HFF-Myc (cell line): ENCODE data around the gene MCM6.
"Not testable (repeated sequence)": the region's sequence is repeated elsewhere in the genome, so short reads cannot be mapped to it uniquely, and the experiment has no call there.

Source experiments
- DNase-seq: peaks from one replicate; pipeline ENCODE4 v3.0.0-alpha.2; 2011; ENCODE audit warnings: low read depth; ENCODE audit errors: extremely low read depth
- H3K4me3 ChIP-seq: replicated peaks from 2 replicates; pipeline ENCODE4 v1.5.1; 2011; ENCODE audit warnings: low read depth, mild to moderate bottlenecking, control low read depth, low read length
- TF ChIP-seq, protein P1 (sequence below): IDR thresholded peaks from 2 replicates; pipeline ENCODE4 v1.5.1; 2012; ENCODE audit warnings: mild to moderate bottlenecking, low read depth, low read length, control low read depth; ENCODE audit errors: missing control alignments

Gene MCM6

DNA sequence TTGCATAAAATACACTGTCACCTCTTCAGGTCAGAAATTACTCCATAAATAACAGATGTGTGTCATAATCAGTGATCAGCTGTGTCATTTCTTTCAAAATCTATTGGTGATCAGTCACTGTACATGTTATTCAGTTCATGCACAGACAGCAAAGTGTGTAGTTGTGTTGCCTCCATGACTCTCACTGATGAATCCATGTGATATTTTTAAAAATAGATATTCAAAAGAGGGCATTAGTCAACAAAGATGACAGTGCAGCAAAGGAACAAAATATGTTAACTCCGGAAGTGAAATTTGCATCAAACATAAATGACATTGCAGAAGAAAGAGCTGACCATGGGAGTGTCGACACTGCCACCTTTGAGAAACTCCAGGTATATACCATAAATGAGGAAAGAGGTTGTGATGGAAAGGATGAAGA is 17.1 kb upstream of the MCM6 start:
- TF ChIP-seq, protein P1, sequence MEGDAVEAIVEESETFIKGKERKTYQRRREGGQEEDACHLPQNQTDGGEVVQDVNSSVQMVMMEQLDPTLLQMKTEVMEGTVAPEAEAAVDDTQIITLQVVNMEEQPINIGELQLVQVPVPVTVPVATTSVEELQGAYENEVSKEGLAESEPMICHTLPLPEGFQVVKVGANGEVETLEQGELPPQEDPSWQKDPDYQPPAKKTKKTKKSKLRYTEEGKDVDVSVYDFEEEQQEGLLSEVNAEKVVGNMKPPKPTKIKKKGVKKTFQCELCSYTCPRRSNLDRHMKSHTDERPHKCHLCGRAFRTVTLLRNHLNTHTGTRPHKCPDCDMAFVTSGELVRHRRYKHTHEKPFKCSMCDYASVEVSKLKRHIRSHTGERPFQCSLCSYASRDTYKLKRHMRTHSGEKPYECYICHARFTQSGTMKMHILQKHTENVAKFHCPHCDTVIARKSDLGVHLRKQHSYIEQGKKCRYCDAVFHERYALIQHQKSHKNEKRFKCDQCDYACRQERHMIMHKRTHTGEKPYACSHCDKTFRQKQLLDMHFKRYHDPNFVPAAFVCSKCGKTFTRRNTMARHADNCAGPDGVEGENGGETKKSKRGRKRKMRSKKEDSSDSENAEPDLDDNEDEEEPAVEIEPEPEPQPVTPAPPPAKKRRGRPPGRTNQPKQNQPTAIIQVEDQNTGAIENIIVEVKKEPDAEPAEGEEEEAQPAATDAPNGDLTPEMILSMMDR = no peak
- DNase-seq = no peak

GRCh38 chr2:135890835-135891234 is 14.6 kb upstream of the MCM6 start:
- no peak for DNase-seq
- no peak overlapping the region for H3K4me3 ChIP-seq
- TF ChIP-seq, protein P1 = no peak

More for the DNA sequence above, 17.1 kb upstream of the MCM6 start:
- H3K4me3 ChIP-seq = no peak overlapping the region

GRCh38 chr2:135890149-135890548 is 13.9 kb upstream of the MCM6 start:
- no peak overlapping the region for H3K4me3 ChIP-seq
- TF ChIP-seq, protein P1 = no peak
- no peak for DNase-seq

- not testable (repeated sequence) for H3K4me3 ChIP-seq, DNase-seq
These were observed 12.3 kb upstream of the MCM6 start for GRCh38 chr2:135888587-135888986.

DNA sequence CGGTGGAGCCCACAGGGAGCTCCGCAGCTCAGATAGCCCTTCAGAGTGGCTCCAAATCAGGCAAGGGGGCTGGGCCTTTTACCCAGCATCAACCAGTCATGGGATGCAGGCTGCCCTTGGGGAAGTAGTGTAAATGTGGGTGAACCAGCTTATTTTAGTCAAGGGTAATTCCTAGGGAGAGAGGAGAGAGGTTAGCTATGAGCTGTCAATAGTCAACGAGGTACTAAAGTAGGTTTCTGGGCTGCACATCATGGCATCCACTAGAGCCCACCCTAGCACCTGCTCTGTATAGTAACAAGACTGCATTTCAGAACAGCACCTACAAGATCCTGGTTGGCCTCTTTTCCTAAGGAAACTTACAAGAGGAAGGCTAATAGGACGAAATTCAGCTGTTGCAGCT is 9.5 kb upstream of the MCM6 start:
- TF ChIP-seq, protein P1 = no peak
- H3K4me3 ChIP-seq = no peak overlapping the region

DNA sequence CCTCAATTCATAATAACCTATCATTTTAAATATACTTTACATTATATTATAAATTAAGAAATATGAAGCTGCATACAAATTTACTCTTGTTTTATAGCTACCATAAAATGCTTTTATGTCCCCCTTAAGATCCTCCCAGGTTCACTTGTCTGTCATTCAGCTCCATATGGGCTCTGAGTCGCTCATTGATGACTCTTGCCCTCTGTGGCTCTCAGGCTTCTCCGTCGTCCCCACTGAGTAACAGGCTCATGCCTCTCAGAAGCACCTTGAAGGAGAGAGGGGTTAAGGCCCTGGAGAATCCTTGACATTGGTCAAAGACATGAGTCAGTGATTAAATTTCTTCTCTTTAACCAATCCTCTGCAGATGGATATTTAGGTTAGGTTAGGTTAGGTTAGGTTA is 6.2 kb upstream of the MCM6 start:
- TF ChIP-seq, protein P1 = no peak
- DNase-seq = no peak
- no peak overlapping the region for H3K4me3 ChIP-seq

More for the DNA sequence above, 9.5 kb upstream of the MCM6 start:
- DNase-seq = no peak

GRCh38 chr2:135876770-135877169 is 527 bp upstream of the MCM6 start:
- peak overlapping the region; percentile 82 for H3K4me3 ChIP-seq

DNA sequence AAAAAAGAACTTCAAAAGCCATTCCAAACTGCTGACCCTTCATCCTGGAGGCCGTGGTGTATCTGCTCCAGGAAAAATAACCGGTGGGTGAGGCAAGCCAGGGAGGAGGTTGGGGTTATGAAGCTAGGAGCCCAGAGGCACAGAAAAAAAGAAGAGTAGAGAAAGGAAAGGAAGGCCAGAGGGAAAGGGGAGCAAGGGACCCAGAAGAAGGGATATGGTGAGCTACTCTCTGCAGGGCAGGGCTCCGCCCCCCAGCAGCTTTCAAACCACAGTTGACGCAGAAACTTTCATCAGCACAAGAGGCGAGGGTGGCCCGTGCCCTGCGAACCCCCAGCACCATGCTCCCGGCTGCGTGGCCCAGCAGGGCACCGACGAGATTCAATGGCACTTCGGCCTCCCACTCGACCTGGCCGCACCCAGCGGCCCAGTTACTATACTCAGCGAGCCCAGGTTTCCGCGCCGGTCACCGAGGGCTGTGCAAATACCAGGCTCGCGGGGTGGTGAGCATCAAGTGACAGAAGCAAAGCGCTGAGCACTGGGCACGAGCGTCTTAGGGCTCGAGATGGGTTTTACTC is 665 bp downstream of the MCM6 start:
- TF ChIP-seq, protein P1 = no peak
- H3K4me3 ChIP-seq = peak overlapping the region; percentile 82
- no peak for DNase-seq

More at GRCh38 chr2:135876770-135877169, 527 bp upstream of the MCM6 start:
- DNase-seq = not testable (repeated sequence)
